SK-N-SH (cell line): ENCODE data around the gene GGACT. TPM values are rescaled to one million over a fixed set of nuclear protein-coding genes. Genes with fewer than 3 reads are reported as not detected.

Experiments
- CTCF ChIA-PET: fragments of 300-600, 350-600 bp; formaldehyde crosslinking; extraction: SDS; loops from one replicate; lab custom pipeline; 2021; lab: Yijun Ruan, JAX
- POLR2A ChIA-PET: fragments of 350-600 bp; sonication (Branson Sonifier 250); formaldehyde crosslinking; extraction: SDS; loops from one replicate; lab custom pipeline; 2020; ENCODE audit warnings: antibody characterized with exemption, inconsistent platforms; lab: Yijun Ruan, JAX
- DNase-seq: peaks from one replicate; pipeline ENCODE4 v3.0.0; 2012
- H2AFZ ChIP-seq: fragments of 200-600 bp; sonication (generic); 2 replicates; pipeline ENCODE4 v1.8.1; 2016; ENCODE audit warnings: antibody characterized with exemption, mild to moderate bottlenecking, low read depth
- H3F3A ChIP-seq: fragments of 200-600 bp; sonication (generic); replicated peaks from 2 replicates; pipeline ENCODE3; 2016; ENCODE audit warnings: antibody characterized with exemption, mild to moderate bottlenecking; ENCODE audit not compliant: insufficient read depth
- H3K27ac ChIP-seq, 2 experiments: fragments of 200-500 bp in 1 of 2; fragments of 200-600 bp in 1 of 2; sonication (Bioruptor generic) in 1 of 2; sonication (generic), shearing (Covaris generic) in 1 of 2; 2 replicates each; pipeline versions ENCODE4 v1.5.1 to v1.6.1; 2014 to 2016; ENCODE audit warnings: low read depth in 2 of 2, inconsistent platforms in 1 of 2, low read length in 1 of 2, mild to moderate bottlenecking in 1 of 2, mixed read lengths in 1 of 2
- H3K27me3 ChIP-seq: fragments of 200-600 bp; sonication (generic), shearing (Covaris generic); 2 replicates; pipeline ENCODE4 v1.6.1; 2016; ENCODE audit warnings: mixed run types; ENCODE audit not compliant: insufficient read depth
- H3K36me3 ChIP-seq, 2 experiments: fragments of 200-500 bp in 1 of 2; fragments of 200-600 bp in 1 of 2; sonication (Bioruptor generic) in 1 of 2; sonication (generic) in 1 of 2; replicated peaks in 1 of 2; 2 replicates each; pipeline versions ENCODE3 to v1.5.1; 2014 to 2016; ENCODE audit warnings: low read length in 1 of 2, mild to moderate bottlenecking in 1 of 2; ENCODE audit not compliant: insufficient read depth in 2 of 2, control insufficient read depth in 1 of 2
- H3K4me1 ChIP-seq, 2 experiments: fragments of 200-500 bp in 1 of 2; fragments of 200-600 bp in 1 of 2; sonication (Bioruptor generic) in 1 of 2; sonication (generic), shearing (Covaris generic) in 1 of 2; 2 replicates each; pipeline versions ENCODE4 v1.5.1 to v1.6.1; 2014 to 2016; ENCODE audit warnings: low read depth in 1 of 2, low read length in 1 of 2, mixed run types in 1 of 2; ENCODE audit not compliant: insufficient read depth in 2 of 2, control insufficient read depth in 1 of 2
- H3K4me2 ChIP-seq: fragments of 200-600 bp; sonication (generic), shearing (Covaris generic); 2 replicates; pipeline ENCODE4 v1.6.1; 2017; ENCODE audit warnings: mixed run types
- H3K4me3 ChIP-seq, 2 experiments: fragments of 200-500 bp in 1 of 2; fragments of 200-600 bp in 1 of 2; sonication (Bioruptor generic) in 1 of 2; sonication (generic), shearing (Covaris generic) in 1 of 2; 2 replicates each; pipeline versions ENCODE4 v1.5.1 to v1.8.1; 2014 to 2016; ENCODE audit warnings: low read depth in 2 of 2, inconsistent platforms in 1 of 2, low read length in 1 of 2, mild to moderate bottlenecking in 1 of 2, mixed read lengths in 1 of 2, moderate library complexity in 1 of 2
- H3K79me2 ChIP-seq: fragments of 200-600 bp; sonication (generic); 2 replicates; pipeline ENCODE4 v1.8.1; 2017; ENCODE audit warnings: mild to moderate bottlenecking; ENCODE audit not compliant: insufficient read depth
- H3K9ac ChIP-seq: fragments of 200-600 bp; sonication (generic); 2 replicates; pipeline ENCODE4 v1.6.1; 2017; ENCODE audit warnings: mixed run types
- H3K9me2 ChIP-seq: fragments of 200-600 bp; sonication (generic); 2 replicates; pipeline ENCODE4 v1.6.1; 2017; ENCODE audit warnings: mixed run types
- H3K9me3 ChIP-seq: fragments of 200-600 bp; sonication (generic); 2 replicates; pipeline ENCODE4 v1.6.1; 2017; ENCODE audit warnings: mixed run types, mild to moderate bottlenecking, moderate library complexity
- H4K20me1 ChIP-seq: fragments of 200-600 bp; sonication (generic); 2 replicates; pipeline ENCODE4 v1.6.1; 2017; ENCODE audit warnings: mild to moderate bottlenecking, mixed run types; ENCODE audit not compliant: insufficient read depth
- CHD2 ChIP-seq: fragments of 150-350 bp; IDR thresholded peaks from 2 replicates; pipeline ENCODE4 v1.6.1; 2018; ENCODE audit warnings: low read length; ENCODE audit not compliant: partially characterized antibody
- EP300 ChIP-seq, 2 experiments: IDR thresholded peaks; 2 replicates each; pipeline versions ENCODE4 v1.4.0 to v1.6.1; 2012; ENCODE audit warnings: borderline replicate concordance in 1 of 2, low read depth in 1 of 2, low read length in 1 of 2
- FOSL2 ChIP-seq: IDR thresholded peaks from 2 replicates; pipeline ENCODE4 v1.4.0; 2012; ENCODE audit warnings: low read depth, mild to moderate bottlenecking, moderate library complexity, borderline replicate concordance
- FOXM1 ChIP-seq: IDR thresholded peaks from 2 replicates; pipeline ENCODE4 v1.4.0; 2012; ENCODE audit warnings: low read depth, mild to moderate bottlenecking
- GABPA ChIP-seq: IDR thresholded peaks from 2 replicates; pipeline ENCODE4 v1.4.0; 2012; ENCODE audit warnings: low read depth, mild to moderate bottlenecking
- JUND ChIP-seq: IDR thresholded peaks from 2 replicates; pipeline ENCODE4 v1.4.0; 2012
- MEF2A ChIP-seq: IDR thresholded peaks from 2 replicates; pipeline ENCODE4 v1.4.0; 2012; ENCODE audit warnings: low read depth, borderline replicate concordance
- MXI1 ChIP-seq: IDR thresholded peaks from 2 replicates; pipeline ENCODE4 v1.6.1; 2012; ENCODE audit warnings: mild to moderate bottlenecking, low read depth, low read length, improper control_type of control experiment
- POLR2AphosphoS5 ChIP-seq: IDR thresholded peaks from 2 replicates; pipeline ENCODE4 v1.6.1; 2012; ENCODE audit warnings: low read depth, low read length
- RAD21 ChIP-seq: IDR thresholded peaks from 2 replicates; pipeline ENCODE4 v1.6.1; 2012; ENCODE audit warnings: mild to moderate bottlenecking, low read length
- RCOR1 ChIP-seq: fragments of 150-350 bp; IDR thresholded peaks from 2 replicates; pipeline ENCODE4 v1.6.1; 2017; ENCODE audit warnings: antibody characterized with exemption, low read length
- RFX5 ChIP-seq: IDR thresholded peaks from 2 replicates; pipeline ENCODE4 v1.6.1; 2012; ENCODE audit warnings: mild to moderate bottlenecking, improper control_type of control experiment, low read length
- SMC3 ChIP-seq: IDR thresholded peaks from 2 replicates; pipeline ENCODE4 v1.6.1; 2012; ENCODE audit warnings: low read depth, low read length, improper control_type of control experiment
- TCF12 ChIP-seq: IDR thresholded peaks from 2 replicates; pipeline ENCODE4 v1.4.0; 2012
- TEAD4 ChIP-seq: IDR thresholded peaks from 2 replicates; pipeline ENCODE4 v1.4.0; 2012; ENCODE audit warnings: mild to moderate bottlenecking, borderline replicate concordance; ENCODE audit not compliant: insufficient read depth
- WGBS: methylation state at CpG from one replicate; pipeline ENCODE4 v1.1.6; 2017; ENCODE audit warnings: low lambda C conversion rate; 5-methylcytosine and 5-hydroxymethylcytosine counted together
- polyA plus RNA-seq, 3 experiments: library from polyadenylated mRNA; depleted of rRNA; stranded (reverse); fragments of >200 nt; gene quantifications; 2 replicates each; pipeline ENCODE4 v1.2.3, GENCODE V29; 2012
- TF ChIP-seq, protein P1 (sequence below): IDR thresholded peaks from 2 replicates; pipeline ENCODE4 v1.4.0; 2012; ENCODE audit warnings: low read depth, borderline replicate concordance
- TF ChIP-seq, protein P2 (sequence below): fragments of 150-350 bp; IDR thresholded peaks from 2 replicates; pipeline ENCODE4 v1.6.1; 2016; ENCODE audit warnings: mild to moderate bottlenecking, low read depth, low read length
- TF ChIP-seq, protein P3 (sequence below): IDR thresholded peaks from 2 replicates; pipeline ENCODE4 v1.6.1; 2012; ENCODE audit warnings: mild to moderate bottlenecking, low read depth, low read length, moderate library complexity

GGACT gene
- polyA plus RNA-seq, 1 of the 3 experiments (the other 2 are of a cell fraction) = 7.1 TPM

DNA sequence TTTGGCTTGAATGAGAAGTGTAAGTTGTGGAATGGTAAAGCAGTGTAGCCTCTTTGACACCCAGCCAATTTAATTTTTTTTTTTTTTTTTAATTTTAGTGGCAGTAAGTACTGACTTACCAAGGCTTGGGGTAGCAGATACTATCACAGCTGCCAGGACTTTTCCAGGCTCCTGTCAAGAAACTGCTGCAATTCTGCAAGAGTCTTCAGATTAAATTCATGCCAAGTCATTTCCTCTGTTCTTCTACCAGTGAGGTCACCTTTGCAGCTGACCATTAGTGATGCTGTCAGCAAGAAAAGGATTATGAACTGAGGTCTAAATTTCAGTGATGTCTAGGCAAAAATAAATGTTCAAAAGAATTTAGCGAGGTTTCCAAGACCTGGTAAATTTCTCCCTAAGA is 91.2 kb downstream of the GGACT start (continued):
- no peak; a peak in 1 of 4 replicates for TF ChIP-seq EP300 (IDR thresholded peaks at IDR 0.05; ENCODE audit: borderline replicate concordance in 1 of 2, low read depth in 1 of 2, low read length in 1 of 2)
- no peak for TF ChIP-seq RCOR1
- TF ChIP-seq CHD2 = no peak
- no peak for TF ChIP-seq TEAD4
- TF ChIP-seq TCF12 = peak; percentile 23; the same call in 1 of the 2 replicates
- TF ChIP-seq RAD21 = no peak
- 0 out of 2 replicates have a peak, but pooled peaks have one; percentile 10 for TF ChIP-seq JUND

DNA sequence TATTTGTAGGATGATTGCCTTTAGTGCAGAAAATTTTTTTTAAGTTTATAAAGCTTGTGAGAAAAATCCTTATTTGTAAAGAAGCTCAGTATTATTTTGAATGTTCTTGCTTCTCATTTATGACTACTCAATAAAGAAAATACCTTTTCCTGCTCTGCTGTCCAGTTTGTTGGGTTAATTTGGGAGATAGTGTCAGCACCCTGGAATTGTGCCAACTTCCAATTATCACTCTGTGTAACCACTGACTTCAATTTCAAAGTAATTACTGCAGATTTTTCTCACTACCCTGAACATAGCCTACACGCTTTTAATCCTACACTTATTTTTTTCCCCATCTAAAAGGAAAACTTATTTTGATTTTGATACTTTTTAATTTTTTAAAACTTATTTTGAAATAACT is 93.1 kb downstream of the GGACT start:
- Histone ChIP-seq H3K4me1 (peaks cover 0 to 2% of the 10 kb centered on the region in 2 experiments; a peak in 2 of 4 replicates), H2AFZ (no peak overlapping the region), H3K4me2 (no peak overlapping the region), H3K27me3 (no peaks in the 10 kb centered on the region), H3K9ac (no peak overlapping the region), H3K9me3 (no peaks in the 10 kb centered on the region), H3K79me2 (no peaks in the 10 kb centered on the region), H4K20me1 (no peaks in the 10 kb centered on the region), H3K27ac (no peak overlapping the region), H3K36me3 (no peaks in the 10 kb centered on the region), H3K4me3 (no peak overlapping the region), H3K9me2 (no peaks in the 10 kb centered on the region), H3F3A (no peaks in the 10 kb centered on the region)
- CTCF ChIA-PET = interaction anchor here (1.4 kb wide), 1 partner anchor 19 kb away, joined by 4 read pairs; no protein-coding TSS in a partner anchor
- DNase-seq = no peak
- POLR2A ChIA-PET = interaction anchor here (1.0 kb wide), 1 partner anchor 15 kb away, joined by 3 read pairs; no protein-coding TSS in a partner anchor
- TF ChIP-seq FOXM1 = no peak
- TF ChIP-seq SMC3 = no peak
- TF ChIP-seq, protein P1, sequence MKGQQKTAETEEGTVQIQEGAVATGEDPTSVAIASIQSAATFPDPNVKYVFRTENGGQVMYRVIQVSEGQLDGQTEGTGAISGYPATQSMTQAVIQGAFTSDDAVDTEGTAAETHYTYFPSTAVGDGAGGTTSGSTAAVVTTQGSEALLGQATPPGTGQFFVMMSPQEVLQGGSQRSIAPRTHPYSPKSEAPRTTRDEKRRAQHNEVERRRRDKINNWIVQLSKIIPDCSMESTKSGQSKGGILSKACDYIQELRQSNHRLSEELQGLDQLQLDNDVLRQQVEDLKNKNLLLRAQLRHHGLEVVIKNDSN = no peak
- TF ChIP-seq RAD21 = no peak
- no peak for TF ChIP-seq MEF2A
- TF ChIP-seq, protein P2, sequence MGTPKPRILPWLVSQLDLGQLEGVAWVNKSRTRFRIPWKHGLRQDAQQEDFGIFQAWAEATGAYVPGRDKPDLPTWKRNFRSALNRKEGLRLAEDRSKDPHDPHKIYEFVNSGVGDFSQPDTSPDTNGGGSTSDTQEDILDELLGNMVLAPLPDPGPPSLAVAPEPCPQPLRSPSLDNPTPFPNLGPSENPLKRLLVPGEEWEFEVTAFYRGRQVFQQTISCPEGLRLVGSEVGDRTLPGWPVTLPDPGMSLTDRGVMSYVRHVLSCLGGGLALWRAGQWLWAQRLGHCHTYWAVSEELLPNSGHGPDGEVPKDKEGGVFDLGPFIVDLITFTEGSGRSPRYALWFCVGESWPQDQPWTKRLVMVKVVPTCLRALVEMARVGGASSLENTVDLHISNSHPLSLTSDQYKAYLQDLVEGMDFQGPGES = no peak
- TF ChIP-seq TEAD4 = no peak
- no peak for TF ChIP-seq RFX5
- TF ChIP-seq GABPA = no peak
- no peak for TF ChIP-seq MXI1
- TF ChIP-seq FOSL2 = no peak
- no peak for TF ChIP-seq TCF12
- TF ChIP-seq, protein P3, sequence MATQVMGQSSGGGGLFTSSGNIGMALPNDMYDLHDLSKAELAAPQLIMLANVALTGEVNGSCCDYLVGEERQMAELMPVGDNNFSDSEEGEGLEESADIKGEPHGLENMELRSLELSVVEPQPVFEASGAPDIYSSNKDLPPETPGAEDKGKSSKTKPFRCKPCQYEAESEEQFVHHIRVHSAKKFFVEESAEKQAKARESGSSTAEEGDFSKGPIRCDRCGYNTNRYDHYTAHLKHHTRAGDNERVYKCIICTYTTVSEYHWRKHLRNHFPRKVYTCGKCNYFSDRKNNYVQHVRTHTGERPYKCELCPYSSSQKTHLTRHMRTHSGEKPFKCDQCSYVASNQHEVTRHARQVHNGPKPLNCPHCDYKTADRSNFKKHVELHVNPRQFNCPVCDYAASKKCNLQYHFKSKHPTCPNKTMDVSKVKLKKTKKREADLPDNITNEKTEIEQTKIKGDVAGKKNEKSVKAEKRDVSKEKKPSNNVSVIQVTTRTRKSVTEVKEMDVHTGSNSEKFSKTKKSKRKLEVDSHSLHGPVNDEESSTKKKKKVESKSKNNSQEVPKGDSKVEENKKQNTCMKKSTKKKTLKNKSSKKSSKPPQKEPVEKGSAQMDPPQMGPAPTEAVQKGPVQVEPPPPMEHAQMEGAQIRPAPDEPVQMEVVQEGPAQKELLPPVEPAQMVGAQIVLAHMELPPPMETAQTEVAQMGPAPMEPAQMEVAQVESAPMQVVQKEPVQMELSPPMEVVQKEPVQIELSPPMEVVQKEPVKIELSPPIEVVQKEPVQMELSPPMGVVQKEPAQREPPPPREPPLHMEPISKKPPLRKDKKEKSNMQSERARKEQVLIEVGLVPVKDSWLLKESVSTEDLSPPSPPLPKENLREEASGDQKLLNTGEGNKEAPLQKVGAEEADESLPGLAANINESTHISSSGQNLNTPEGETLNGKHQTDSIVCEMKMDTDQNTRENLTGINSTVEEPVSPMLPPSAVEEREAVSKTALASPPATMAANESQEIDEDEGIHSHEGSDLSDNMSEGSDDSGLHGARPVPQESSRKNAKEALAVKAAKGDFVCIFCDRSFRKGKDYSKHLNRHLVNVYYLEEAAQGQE = no peak
- no peak for TF ChIP-seq POLR2AphosphoS5
- 100% methylated on average over 1 of the region's 1 CpG for WGBS
